ENCODE results near the gene USP19. TPM values are rescaled to one million over a fixed set of nuclear protein-coding genes. Genes with fewer than 3 reads are reported as not detected.

Gene USP19
- total RNA-seq, 1 experiment from 2014 or later, result 73.3 TPM

GRCh38 chr3:49093853-49094767 is 26.5 kb downstream of the USP19 start, which contains the start of gene QRICH1 (continued):
- TF ChIP-seq ZNF532 (CRISPR knock-in tag; IDR thresholded peaks at IDR 0.05; ENCODE audit: borderline replicate concordance) (no peak), CREB1 (CRISPR knock-in tag; IDR thresholded peaks at IDR 0.05) (no peak), USF1 (CRISPR knock-in tag; IDR thresholded peaks at IDR 0.05) (0 out of 2 replicates have a peak, but pooled peaks have one; percentile 20), ZNF232 (CRISPR knock-in tag; IDR thresholded peaks at IDR 0.05) (peak; percentile 94), SP1 (CRISPR knock-in tag; conservative IDR thresholded peaks at IDR 0.05) (peak; percentile 66), ZNF396 (CRISPR knock-in tag; IDR thresholded peaks at IDR 0.05; ENCODE audit: borderline replicate concordance) (no peak)
- TF ChIP-seq, protein P1, sequence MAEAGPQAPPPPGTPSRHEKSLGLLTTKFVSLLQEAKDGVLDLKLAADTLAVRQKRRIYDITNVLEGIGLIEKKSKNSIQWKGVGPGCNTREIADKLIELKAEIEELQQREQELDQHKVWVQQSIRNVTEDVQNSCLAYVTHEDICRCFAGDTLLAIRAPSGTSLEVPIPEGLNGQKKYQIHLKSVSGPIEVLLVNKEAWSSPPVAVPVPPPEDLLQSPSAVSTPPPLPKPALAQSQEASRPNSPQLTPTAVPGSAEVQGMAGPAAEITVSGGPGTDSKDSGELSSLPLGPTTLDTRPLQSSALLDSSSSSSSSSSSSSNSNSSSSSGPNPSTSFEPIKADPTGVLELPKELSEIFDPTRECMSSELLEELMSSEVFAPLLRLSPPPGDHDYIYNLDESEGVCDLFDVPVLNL (CRISPR knock-in tag; IDR thresholded peaks at IDR 0.05; ENCODE audit: borderline replicate concordance, low read depth), result peak; percentile 62; the same call in 1 of the 2 replicates

DNA sequence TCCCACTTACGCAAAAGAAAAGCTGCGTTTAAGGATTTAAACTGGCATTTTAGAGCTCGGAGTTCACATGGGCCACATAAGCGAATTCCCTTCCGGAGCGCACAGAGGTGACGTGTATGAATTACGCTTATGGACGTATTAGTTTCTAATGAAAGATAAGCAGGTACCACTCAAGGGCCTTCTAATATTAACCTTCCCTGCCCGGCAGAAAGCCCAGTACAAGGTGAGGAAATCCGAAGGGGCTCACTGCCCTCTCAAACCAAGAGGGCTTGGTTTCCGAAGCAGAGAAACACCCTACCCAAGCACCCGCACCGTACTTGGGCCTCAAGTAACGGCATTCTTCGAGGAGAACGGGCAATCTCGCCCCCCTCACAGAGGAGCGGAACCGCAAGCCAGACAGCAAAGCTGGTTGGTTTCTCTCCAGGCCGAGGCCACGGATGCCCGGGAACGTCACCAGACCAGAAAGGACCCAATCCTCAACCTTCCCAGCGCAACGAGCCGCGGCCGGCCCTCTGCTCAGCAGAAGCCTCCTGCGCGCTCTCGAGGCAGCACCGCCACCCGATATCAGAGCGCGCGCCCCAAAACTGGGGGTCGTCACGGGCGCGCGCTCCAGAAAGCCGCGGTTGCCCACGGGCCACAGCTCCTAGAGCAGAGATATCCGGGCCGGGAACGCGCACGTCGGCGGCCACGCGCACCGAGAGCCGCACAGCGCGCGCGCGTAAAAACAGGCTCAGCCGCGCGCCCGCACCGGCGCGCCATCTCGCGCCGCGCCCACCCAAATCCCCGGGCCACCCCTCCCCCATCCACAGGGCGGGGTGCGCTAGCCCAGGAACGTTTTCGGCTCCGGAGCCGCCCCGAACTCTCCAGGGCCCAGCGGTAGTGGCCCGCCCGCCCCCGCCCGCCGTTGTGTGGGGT is 27.4 kb downstream of the USP19 start:
- peak overlapping the region; percentile 89 for H3K4me3 Mint-ChIP-seq
- DNase-seq (ENCODE audit: low spot score), result peak; percentile 86
- H3K4me1 Mint-ChIP-seq, result peaks cover 8% of the 10 kb centered on the region
- no peaks in the 10 kb centered on the region for H3K27me3 Mint-ChIP-seq (ENCODE audit: low read depth)
- ChIA-PET CTCF (interaction anchor here (0.6 to 3.7 kb wide), 25 partner anchors 11 to 657 kb away, joined by 3 to 38 read pairs (median 5); partner anchors contain the start of genes AMT, IMPDH2, KLHDC8B and LAMB2), POLR2A (interaction anchor here (0.5 to 3.1 kb wide), 22 partner anchors 10 to 376 kb away, joined by 3 to 40 read pairs (median 6); partner anchors contain the start of genes DAG1, DALRD3, IMPDH2 and LAMB2)
- H3K9me3 Mint-ChIP-seq, result no peaks in the 10 kb centered on the region
- H3K36me3 Mint-ChIP-seq, result peaks cover 22% of the 10 kb centered on the region
- peak overlapping the region; percentile 94 for H3K27ac Mint-ChIP-seq
- peak; percentile 8 for ATAC-seq
- TF ChIP-seq ZNF532 (CRISPR knock-in tag; IDR thresholded peaks at IDR 0.05; ENCODE audit: borderline replicate concordance) (no peak), CDX4 (CRISPR knock-in tag; IDR thresholded peaks at IDR 0.05; ENCODE audit: borderline replicate concordance) (no peak), SMAD3 (CRISPR knock-in tag; IDR thresholded peaks at IDR 0.05; ENCODE audit: borderline replicate concordance) (no peak), USF1 (CRISPR knock-in tag; IDR thresholded peaks at IDR 0.05) (no peak), FOXJ3 (CRISPR knock-in tag; IDR thresholded peaks at IDR 0.05; ENCODE audit: borderline replicate concordance) (no peak), ZNF232 (CRISPR knock-in tag; IDR thresholded peaks at IDR 0.05) (no peak), CTCF (IDR thresholded peaks at IDR 0.05) (no peak), RORB (CRISPR knock-in tag; IDR thresholded peaks at IDR 0.05) (no peak), SMAD4 (CRISPR knock-in tag; IDR thresholded peaks at IDR 0.05) (no peak), NR1H2 (CRISPR knock-in tag; IDR thresholded peaks at IDR 0.05) (no peak), CREB1 (CRISPR knock-in tag; IDR thresholded peaks at IDR 0.05) (no peak)
- TF ChIP-seq, protein P2, sequence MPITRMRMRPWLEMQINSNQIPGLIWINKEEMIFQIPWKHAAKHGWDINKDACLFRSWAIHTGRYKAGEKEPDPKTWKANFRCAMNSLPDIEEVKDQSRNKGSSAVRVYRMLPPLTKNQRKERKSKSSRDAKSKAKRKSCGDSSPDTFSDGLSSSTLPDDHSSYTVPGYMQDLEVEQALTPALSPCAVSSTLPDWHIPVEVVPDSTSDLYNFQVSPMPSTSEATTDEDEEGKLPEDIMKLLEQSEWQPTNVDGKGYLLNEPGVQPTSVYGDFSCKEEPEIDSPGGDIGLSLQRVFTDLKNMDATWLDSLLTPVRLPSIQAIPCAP (CRISPR knock-in tag; IDR thresholded peaks at IDR 0.05), result 0 out of 2 replicates have a peak, but pooled peaks have one; percentile 11
